Liver (tissue), 3 donors: ENCODE data around the gene FAM117A.

Experiments
- GABPA ChIP-seq, 2 donors: IDR thresholded peaks in 1 of 2; conservative IDR thresholded peaks in 1 of 2; 2 replicates each; pipeline ENCODE4 v1.6.1; 2016; ENCODE audit warnings: antibody characterized with exemption in 2 of 2, mild to moderate bottlenecking in 1 of 2, moderate library complexity in 1 of 2
- RAD21 ChIP-seq, 2 donors: IDR thresholded peaks; 2 replicates each; pipeline ENCODE4 v1.6.1; 2016; ENCODE audit warnings: antibody characterized with exemption in 2 of 2, mild to moderate bottlenecking in 2 of 2
- REST ChIP-seq: IDR thresholded peaks from 2 replicates; pipeline ENCODE4 v1.6.1; 2016; ENCODE audit warnings: antibody characterized with exemption, mild to moderate bottlenecking
- RXRA ChIP-seq, 2 donors: IDR thresholded peaks; 2 replicates each; pipeline ENCODE4 v1.6.1; 2017 to 2018; ENCODE audit warnings: antibody characterized with exemption in 2 of 2, mild to moderate bottlenecking in 1 of 2
- SP1 ChIP-seq: IDR thresholded peaks from 2 replicates; pipeline ENCODE4 v1.6.1; 2018; ENCODE audit warnings: antibody characterized with exemption, mild to moderate bottlenecking
- TAF1 ChIP-seq: conservative IDR thresholded peaks from 2 replicates; pipeline ENCODE4 v1.6.1; 2016; ENCODE audit warnings: antibody characterized with exemption, mild to moderate bottlenecking
- TF ChIP-seq, protein P1 (sequence below): fragments of 150-350 bp; IDR thresholded peaks from 2 replicates; pipeline ENCODE4 v1.5.1; 2017; ENCODE audit warnings: improper control_type of control experiment, low read depth, low read length; ENCODE audit not compliant: missing input control
- TF ChIP-seq, protein P2 (sequence below): IDR thresholded peaks from 2 replicates; pipeline ENCODE4 v1.6.1; 2016; ENCODE audit warnings: antibody characterized with exemption
- TF ChIP-seq, protein P3 (sequence below): IDR thresholded peaks from 2 replicates; pipeline ENCODE4 v1.6.1; 2016; ENCODE audit warnings: antibody characterized with exemption
- donor health status: healthy.
- donor health status: healthy.

- TF ChIP-seq, protein P1, sequence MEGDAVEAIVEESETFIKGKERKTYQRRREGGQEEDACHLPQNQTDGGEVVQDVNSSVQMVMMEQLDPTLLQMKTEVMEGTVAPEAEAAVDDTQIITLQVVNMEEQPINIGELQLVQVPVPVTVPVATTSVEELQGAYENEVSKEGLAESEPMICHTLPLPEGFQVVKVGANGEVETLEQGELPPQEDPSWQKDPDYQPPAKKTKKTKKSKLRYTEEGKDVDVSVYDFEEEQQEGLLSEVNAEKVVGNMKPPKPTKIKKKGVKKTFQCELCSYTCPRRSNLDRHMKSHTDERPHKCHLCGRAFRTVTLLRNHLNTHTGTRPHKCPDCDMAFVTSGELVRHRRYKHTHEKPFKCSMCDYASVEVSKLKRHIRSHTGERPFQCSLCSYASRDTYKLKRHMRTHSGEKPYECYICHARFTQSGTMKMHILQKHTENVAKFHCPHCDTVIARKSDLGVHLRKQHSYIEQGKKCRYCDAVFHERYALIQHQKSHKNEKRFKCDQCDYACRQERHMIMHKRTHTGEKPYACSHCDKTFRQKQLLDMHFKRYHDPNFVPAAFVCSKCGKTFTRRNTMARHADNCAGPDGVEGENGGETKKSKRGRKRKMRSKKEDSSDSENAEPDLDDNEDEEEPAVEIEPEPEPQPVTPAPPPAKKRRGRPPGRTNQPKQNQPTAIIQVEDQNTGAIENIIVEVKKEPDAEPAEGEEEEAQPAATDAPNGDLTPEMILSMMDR = no peak
- TF ChIP-seq, protein P2, sequence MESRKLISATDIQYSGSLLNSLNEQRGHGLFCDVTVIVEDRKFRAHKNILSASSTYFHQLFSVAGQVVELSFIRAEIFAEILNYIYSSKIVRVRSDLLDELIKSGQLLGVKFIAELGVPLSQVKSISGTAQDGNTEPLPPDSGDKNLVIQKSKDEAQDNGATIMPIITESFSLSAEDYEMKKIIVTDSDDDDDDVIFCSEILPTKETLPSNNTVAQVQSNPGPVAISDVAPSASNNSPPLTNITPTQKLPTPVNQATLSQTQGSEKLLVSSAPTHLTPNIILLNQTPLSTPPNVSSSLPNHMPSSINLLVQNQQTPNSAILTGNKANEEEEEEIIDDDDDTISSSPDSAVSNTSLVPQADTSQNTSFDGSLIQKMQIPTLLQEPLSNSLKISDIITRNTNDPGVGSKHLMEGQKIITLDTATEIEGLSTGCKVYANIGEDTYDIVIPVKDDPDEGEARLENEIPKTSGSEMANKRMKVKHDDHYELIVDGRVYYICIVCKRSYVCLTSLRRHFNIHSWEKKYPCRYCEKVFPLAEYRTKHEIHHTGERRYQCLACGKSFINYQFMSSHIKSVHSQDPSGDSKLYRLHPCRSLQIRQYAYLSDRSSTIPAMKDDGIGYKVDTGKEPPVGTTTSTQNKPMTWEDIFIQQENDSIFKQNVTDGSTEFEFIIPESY = no peak
- TF ChIP-seq GABPA (IDR thresholded peaks at IDR 0.05 in 1 of 2, conservative IDR thresholded peaks at IDR 0.05 in 1 of 2) (no peak), REST (no peak), RAD21 (IDR thresholded peaks at IDR 0.05) (no peak), TAF1 (no peak), SP1 (no peak), RXRA (IDR thresholded peaks at IDR 0.05) (no peak)
- TF ChIP-seq, protein P3, sequence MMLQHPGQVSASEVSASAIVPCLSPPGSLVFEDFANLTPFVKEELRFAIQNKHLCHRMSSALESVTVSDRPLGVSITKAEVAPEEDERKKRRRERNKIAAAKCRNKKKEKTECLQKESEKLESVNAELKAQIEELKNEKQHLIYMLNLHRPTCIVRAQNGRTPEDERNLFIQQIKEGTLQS = no peak
Measured at GRCh38 chr17:49722066-49722465, 41.9 kb downstream of the FAM117A start.
